Liver (tissue), 9 donors: Measurements from ENCODE around the gene HSPB9. TPM values are rescaled to one million over a fixed set of nuclear protein-coding genes. Genes with fewer than 3 reads are reported as not detected.

Experiments
- DNase-seq: peaks from one replicate; pipeline ENCODE4 v3.0.0-alpha.2; 2017; ENCODE audit warnings: low spot score
- H3K27ac ChIP-seq, 2 donors: one replicate each; pipeline ENCODE4 v1.7.0; 2013; ENCODE audit warnings: inconsistent platforms in 2 of 2, low read length in 2 of 2, control low read depth in 1 of 2, low read depth in 1 of 2, mild to moderate bottlenecking in 1 of 2
- H3K27me3 ChIP-seq, 4 donors: one replicate each; pipeline versions ENCODE4 v1.6.1 to v1.7.0; 2013; ENCODE audit warnings: low read length in 3 of 4, inconsistent platforms in 1 of 4, mild to moderate bottlenecking in 1 of 4, moderate library complexity in 1 of 4; ENCODE audit not compliant: control insufficient read depth in 4 of 4, insufficient read depth in 4 of 4
- H3K36me3 ChIP-seq, 4 donors: one replicate each; pipeline versions ENCODE4 v1.6.1 to v1.7.0; 2013; ENCODE audit warnings: low read length in 3 of 4, mild to moderate bottlenecking in 3 of 4, low read depth in 1 of 4, moderate library complexity in 1 of 4; ENCODE audit not compliant: control insufficient read depth in 4 of 4, insufficient read depth in 3 of 4
- H3K4me1 ChIP-seq, 4 donors: one replicate each; pipeline versions ENCODE4 v1.6.1 to v1.7.0; 2013; ENCODE audit warnings: low read length in 3 of 4, mild to moderate bottlenecking in 3 of 4, moderate library complexity in 1 of 4; ENCODE audit not compliant: control insufficient read depth in 4 of 4, insufficient read depth in 4 of 4
- H3K4me3 ChIP-seq, 3 donors: one replicate each; pipeline versions ENCODE4 v1.6.1 to v1.7.0; 2013; ENCODE audit warnings: low read length in 3 of 3, control low read depth in 1 of 3, low read depth in 1 of 3, mild to moderate bottlenecking in 1 of 3
- H3K9ac ChIP-seq, 2 donors: one replicate each; pipeline ENCODE4 v1.7.0; 2013; ENCODE audit warnings: low read length in 2 of 2, mild to moderate bottlenecking in 2 of 2, moderate library complexity in 2 of 2, control low read depth in 1 of 2, low read depth in 1 of 2
- H3K9me3 ChIP-seq, 4 donors: one replicate each; pipeline versions ENCODE4 v1.6.1 to v1.7.0; 2013; ENCODE audit warnings: low read length in 3 of 4; ENCODE audit not compliant: control insufficient read depth in 4 of 4
- EGR1 ChIP-seq, 2 donors: IDR thresholded peaks; 2 replicates each; pipeline ENCODE4 v1.6.1; 2016 to 2018; ENCODE audit warnings: antibody characterized with exemption in 2 of 2, low read depth in 2 of 2
- FOXA1 ChIP-seq: IDR thresholded peaks from 2 replicates; pipeline ENCODE4 v1.6.1; 2016; ENCODE audit warnings: antibody characterized with exemption
- GABPA ChIP-seq, 2 donors: IDR thresholded peaks in 1 of 2; conservative IDR thresholded peaks in 1 of 2; 2 replicates each; pipeline ENCODE4 v1.6.1; 2016; ENCODE audit warnings: antibody characterized with exemption in 2 of 2, mild to moderate bottlenecking in 1 of 2, moderate library complexity in 1 of 2
- HNF4A ChIP-seq, 2 donors: conservative IDR thresholded peaks; 2 replicates each; pipeline ENCODE4 v1.6.1; 2016; ENCODE audit warnings: antibody characterized with exemption in 2 of 2, mild to moderate bottlenecking in 2 of 2
- HNF4G ChIP-seq: IDR thresholded peaks from 2 replicates; pipeline ENCODE4 v1.6.1; 2016; ENCODE audit warnings: antibody characterized with exemption
- JUND ChIP-seq, 2 donors: IDR thresholded peaks; 2 replicates each; pipeline ENCODE4 v1.6.1; 2016; ENCODE audit warnings: antibody characterized with exemption in 2 of 2
- RAD21 ChIP-seq, 2 donors: IDR thresholded peaks; 2 replicates each; pipeline ENCODE4 v1.6.1; 2016; ENCODE audit warnings: antibody characterized with exemption in 2 of 2, mild to moderate bottlenecking in 2 of 2
- RXRA ChIP-seq, 2 donors: IDR thresholded peaks; 2 replicates each; pipeline ENCODE4 v1.6.1; 2017 to 2018; ENCODE audit warnings: antibody characterized with exemption in 2 of 2, mild to moderate bottlenecking in 1 of 2
- SP1 ChIP-seq: IDR thresholded peaks from 2 replicates; pipeline ENCODE4 v1.6.1; 2018; ENCODE audit warnings: antibody characterized with exemption, mild to moderate bottlenecking
- TAF1 ChIP-seq: conservative IDR thresholded peaks from 2 replicates; pipeline ENCODE4 v1.6.1; 2016; ENCODE audit warnings: antibody characterized with exemption, mild to moderate bottlenecking
- WGBS: extraction: QIAGEN DNeasy Blood & Tissue Kit; methylation state at CpG from one replicate; pipeline ENCODE4 v1.1.7; 2013; 5-methylcytosine and 5-hydroxymethylcytosine counted together
- polyA plus RNA-seq, 2 donors: library from polyadenylated mRNA; stranded (reverse) in 1 of 2; unstranded in 1 of 2; fragments of 200-250 nt in 1 of 2; fragments of >200 nt in 1 of 2; fragmentation: Nextera tagmentation in 1 of 2; extraction: Ambion mirVana in 1 of 2; gene quantifications; one replicate each; pipeline versions ENCODE4 v1.2.1 to v1.2.3, GENCODE V29; 2013 to 2015
- total RNA-seq, 2 donors: library from RNA; depleted of rRNA; stranded (reverse); fragments of >200 nt; gene quantifications; one replicate each; pipeline ENCODE4 v1.2.3, GENCODE V29; 2014
- TF ChIP-seq, protein P1 (sequence below): IDR thresholded peaks from 2 replicates; pipeline ENCODE4 v1.6.1; 2016; ENCODE audit warnings: antibody characterized with exemption
- TF ChIP-seq, protein P2 (sequence below): IDR thresholded peaks from 2 replicates; pipeline ENCODE4 v1.6.1; 2016; ENCODE audit warnings: antibody characterized with exemption
- TF ChIP-seq, protein P3 (sequence below): IDR thresholded peaks from 2 replicates; pipeline ENCODE4 v1.6.1; 2016; ENCODE audit warnings: antibody characterized with exemption, mild to moderate bottlenecking
- TF ChIP-seq, protein P4 (sequence below): fragments of 150-350 bp; IDR thresholded peaks from 2 replicates; pipeline ENCODE4 v1.5.1; 2017; ENCODE audit warnings: improper control_type of control experiment, low read depth, low read length; ENCODE audit not compliant: missing input control
- TF ChIP-seq, protein P5 (sequence below): IDR thresholded peaks from 2 replicates; pipeline ENCODE4 v1.6.1; 2016; ENCODE audit warnings: antibody characterized with exemption
- donor health status: healthy.
- donor health status: healthy.
- donor health status: healthy.
- donor health status: healthy.
- donor health status: healthy.

HSPB9 gene
- total and polyA plus RNA-seq, 4 donors, result 0.17 to 4.0 (median 0.56) TPM

DNA sequence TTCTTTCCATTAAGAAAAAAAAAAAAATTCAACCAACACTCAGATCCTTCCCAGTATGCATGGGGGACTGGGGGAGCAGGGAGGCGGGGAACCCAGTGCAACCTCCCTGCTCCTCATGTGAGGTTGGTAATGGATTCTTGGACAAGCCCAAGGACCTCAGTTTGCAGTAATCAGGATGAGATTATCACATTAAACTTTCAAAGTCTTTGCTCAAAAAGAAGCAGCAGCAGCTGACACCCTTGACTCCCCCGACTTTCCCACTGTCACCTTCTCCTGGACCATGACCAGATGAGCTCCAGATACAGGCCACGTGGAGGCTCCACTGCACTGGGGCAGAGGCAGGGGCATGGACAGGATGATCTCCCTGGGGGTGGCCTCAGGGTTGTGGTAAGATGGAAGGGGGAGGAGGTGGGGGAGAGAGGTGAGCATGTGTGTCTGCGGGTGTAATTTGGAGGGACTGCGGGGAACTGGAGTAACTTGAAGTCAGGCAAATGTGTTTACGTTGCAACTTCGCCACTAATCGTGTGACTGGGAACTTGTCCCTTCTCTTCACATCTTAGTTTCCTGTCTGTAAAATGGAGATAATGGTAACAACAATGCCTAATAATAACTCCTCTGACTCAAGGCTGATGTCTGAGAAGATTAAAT lies 44.1 kb upstream of the HSPB9 start:
- no peaks in the 10 kb centered on the region for H3K4me1 ChIP-seq
- H3K9ac ChIP-seq, result no peak overlapping the region
- no peak overlapping the region for H3K4me3 ChIP-seq
- WGBS, result 72% methylated on average over 8 of the region's 8 CpGs
- no peaks in the 10 kb centered on the region for H3K27me3 ChIP-seq
- H3K36me3 ChIP-seq, result no peaks in the 10 kb centered on the region
- H3K27ac ChIP-seq, result no peak overlapping the region
- no peaks in the 10 kb centered on the region for H3K9me3 ChIP-seq
- TF ChIP-seq RXRA (IDR thresholded peaks at IDR 0.05) (no peak), SP1 (no peak), TAF1 (no peak), JUND (IDR thresholded peaks at IDR 0.05) (no peak), HNF4A (conservative IDR thresholded peaks at IDR 0.05) (no peak), EGR1 (IDR thresholded peaks at IDR 0.05; ENCODE audit: low read depth in 2 of 2) (no peak), RAD21 (IDR thresholded peaks at IDR 0.05) (no peak), GABPA (IDR thresholded peaks at IDR 0.05 in 1 of 2, conservative IDR thresholded peaks at IDR 0.05 in 1 of 2) (no peak)
- TF ChIP-seq, protein P1, sequence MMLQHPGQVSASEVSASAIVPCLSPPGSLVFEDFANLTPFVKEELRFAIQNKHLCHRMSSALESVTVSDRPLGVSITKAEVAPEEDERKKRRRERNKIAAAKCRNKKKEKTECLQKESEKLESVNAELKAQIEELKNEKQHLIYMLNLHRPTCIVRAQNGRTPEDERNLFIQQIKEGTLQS, result no peak
- TF ChIP-seq, protein P2, sequence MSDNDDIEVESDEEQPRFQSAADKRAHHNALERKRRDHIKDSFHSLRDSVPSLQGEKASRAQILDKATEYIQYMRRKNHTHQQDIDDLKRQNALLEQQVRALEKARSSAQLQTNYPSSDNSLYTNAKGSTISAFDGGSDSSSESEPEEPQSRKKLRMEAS, result no peak
- TF ChIP-seq, protein P3, sequence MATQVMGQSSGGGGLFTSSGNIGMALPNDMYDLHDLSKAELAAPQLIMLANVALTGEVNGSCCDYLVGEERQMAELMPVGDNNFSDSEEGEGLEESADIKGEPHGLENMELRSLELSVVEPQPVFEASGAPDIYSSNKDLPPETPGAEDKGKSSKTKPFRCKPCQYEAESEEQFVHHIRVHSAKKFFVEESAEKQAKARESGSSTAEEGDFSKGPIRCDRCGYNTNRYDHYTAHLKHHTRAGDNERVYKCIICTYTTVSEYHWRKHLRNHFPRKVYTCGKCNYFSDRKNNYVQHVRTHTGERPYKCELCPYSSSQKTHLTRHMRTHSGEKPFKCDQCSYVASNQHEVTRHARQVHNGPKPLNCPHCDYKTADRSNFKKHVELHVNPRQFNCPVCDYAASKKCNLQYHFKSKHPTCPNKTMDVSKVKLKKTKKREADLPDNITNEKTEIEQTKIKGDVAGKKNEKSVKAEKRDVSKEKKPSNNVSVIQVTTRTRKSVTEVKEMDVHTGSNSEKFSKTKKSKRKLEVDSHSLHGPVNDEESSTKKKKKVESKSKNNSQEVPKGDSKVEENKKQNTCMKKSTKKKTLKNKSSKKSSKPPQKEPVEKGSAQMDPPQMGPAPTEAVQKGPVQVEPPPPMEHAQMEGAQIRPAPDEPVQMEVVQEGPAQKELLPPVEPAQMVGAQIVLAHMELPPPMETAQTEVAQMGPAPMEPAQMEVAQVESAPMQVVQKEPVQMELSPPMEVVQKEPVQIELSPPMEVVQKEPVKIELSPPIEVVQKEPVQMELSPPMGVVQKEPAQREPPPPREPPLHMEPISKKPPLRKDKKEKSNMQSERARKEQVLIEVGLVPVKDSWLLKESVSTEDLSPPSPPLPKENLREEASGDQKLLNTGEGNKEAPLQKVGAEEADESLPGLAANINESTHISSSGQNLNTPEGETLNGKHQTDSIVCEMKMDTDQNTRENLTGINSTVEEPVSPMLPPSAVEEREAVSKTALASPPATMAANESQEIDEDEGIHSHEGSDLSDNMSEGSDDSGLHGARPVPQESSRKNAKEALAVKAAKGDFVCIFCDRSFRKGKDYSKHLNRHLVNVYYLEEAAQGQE, result no peak
- TF ChIP-seq, protein P4, sequence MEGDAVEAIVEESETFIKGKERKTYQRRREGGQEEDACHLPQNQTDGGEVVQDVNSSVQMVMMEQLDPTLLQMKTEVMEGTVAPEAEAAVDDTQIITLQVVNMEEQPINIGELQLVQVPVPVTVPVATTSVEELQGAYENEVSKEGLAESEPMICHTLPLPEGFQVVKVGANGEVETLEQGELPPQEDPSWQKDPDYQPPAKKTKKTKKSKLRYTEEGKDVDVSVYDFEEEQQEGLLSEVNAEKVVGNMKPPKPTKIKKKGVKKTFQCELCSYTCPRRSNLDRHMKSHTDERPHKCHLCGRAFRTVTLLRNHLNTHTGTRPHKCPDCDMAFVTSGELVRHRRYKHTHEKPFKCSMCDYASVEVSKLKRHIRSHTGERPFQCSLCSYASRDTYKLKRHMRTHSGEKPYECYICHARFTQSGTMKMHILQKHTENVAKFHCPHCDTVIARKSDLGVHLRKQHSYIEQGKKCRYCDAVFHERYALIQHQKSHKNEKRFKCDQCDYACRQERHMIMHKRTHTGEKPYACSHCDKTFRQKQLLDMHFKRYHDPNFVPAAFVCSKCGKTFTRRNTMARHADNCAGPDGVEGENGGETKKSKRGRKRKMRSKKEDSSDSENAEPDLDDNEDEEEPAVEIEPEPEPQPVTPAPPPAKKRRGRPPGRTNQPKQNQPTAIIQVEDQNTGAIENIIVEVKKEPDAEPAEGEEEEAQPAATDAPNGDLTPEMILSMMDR, result no peak
- TF ChIP-seq, protein P5, sequence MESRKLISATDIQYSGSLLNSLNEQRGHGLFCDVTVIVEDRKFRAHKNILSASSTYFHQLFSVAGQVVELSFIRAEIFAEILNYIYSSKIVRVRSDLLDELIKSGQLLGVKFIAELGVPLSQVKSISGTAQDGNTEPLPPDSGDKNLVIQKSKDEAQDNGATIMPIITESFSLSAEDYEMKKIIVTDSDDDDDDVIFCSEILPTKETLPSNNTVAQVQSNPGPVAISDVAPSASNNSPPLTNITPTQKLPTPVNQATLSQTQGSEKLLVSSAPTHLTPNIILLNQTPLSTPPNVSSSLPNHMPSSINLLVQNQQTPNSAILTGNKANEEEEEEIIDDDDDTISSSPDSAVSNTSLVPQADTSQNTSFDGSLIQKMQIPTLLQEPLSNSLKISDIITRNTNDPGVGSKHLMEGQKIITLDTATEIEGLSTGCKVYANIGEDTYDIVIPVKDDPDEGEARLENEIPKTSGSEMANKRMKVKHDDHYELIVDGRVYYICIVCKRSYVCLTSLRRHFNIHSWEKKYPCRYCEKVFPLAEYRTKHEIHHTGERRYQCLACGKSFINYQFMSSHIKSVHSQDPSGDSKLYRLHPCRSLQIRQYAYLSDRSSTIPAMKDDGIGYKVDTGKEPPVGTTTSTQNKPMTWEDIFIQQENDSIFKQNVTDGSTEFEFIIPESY, result no peak
- no peak for DNase-seq

DNA sequence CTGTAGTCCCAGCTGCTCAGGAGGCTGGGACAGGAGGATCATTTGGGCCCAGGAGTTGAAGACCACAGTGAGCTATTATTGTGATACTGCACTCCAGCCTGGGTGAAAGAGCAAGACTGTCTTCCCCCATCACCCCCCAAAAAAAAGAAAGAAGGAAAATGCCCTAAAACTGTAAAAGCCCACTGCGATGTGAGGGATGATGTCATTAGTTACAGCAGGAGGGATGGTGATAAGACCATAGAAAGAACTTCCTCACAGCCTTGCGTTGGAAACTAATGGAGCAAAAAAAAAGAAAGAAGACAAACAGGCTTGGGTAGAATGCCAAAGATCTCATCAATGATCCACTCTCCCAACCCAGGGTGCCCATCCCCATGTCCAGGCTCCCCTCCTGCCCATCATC lies 43.1 kb upstream of the HSPB9 start:
- WGBS, result 86% methylated on average over 2 of the region's 2 CpGs
- no peak overlapping the region for H3K4me3 ChIP-seq
- no peak for DNase-seq
- H3K27ac ChIP-seq, result no peak overlapping the region
- no peaks in the 10 kb centered on the region for H3K36me3 ChIP-seq
- H3K9ac ChIP-seq, result no peak overlapping the region
- H3K4me1 ChIP-seq, result no peaks in the 10 kb centered on the region
- H3K9me3 ChIP-seq, result no peaks in the 10 kb centered on the region
- no peaks in the 10 kb centered on the region for H3K27me3 ChIP-seq
- TF ChIP-seq, protein P4, result no peak
- TF ChIP-seq, protein P1, result no peak
- TF ChIP-seq, protein P3, result no peak
- TF ChIP-seq GABPA (IDR thresholded peaks at IDR 0.05 in 1 of 2, conservative IDR thresholded peaks at IDR 0.05 in 1 of 2), result no peak
- no peak for TF ChIP-seq RAD21 (IDR thresholded peaks at IDR 0.05)
- no peak for TF ChIP-seq FOXA1
- no peak for TF ChIP-seq EGR1 (IDR thresholded peaks at IDR 0.05; ENCODE audit: low read depth in 2 of 2)
- TF ChIP-seq HNF4G, result no peak
- TF ChIP-seq TAF1, result no peak
- no peak for TF ChIP-seq RXRA (IDR thresholded peaks at IDR 0.05)
- TF ChIP-seq, protein P2, result no peak
